Neural cell (in vitro differentiated cells): ENCODE results near the gene ZNF705A. TPM values are rescaled to one million over a fixed set of nuclear protein-coding genes. Genes with fewer than 3 reads are reported as not detected.

Experiments used
- polyA plus RNA-seq: library from polyadenylated mRNA; depleted of rRNA; stranded (reverse); fragments of >200 nt; gene quantifications from 2 replicates; pipeline ENCODE4 v1.2.3, GENCODE V29; 2014

ZNF705A gene
- polyA plus RNA-seq, 1 donor from 2014 or later: not detected

Other genes with a start within 250 kb of the ZNF705A start
- 27.2 and 31.6 TPM in 2 replicates for gene SLC2A3, start 220.8 kb upstream of the ZNF705A start, polyA plus RNA-seq
- 5.8 and 6.4 TPM in 2 replicates for gene FOXJ2, start 124.3 kb upstream of the ZNF705A start, polyA plus RNA-seq
- gene C3AR1, start 90.7 kb upstream of the ZNF705A start, polyA plus RNA-seq: not detected in 2 replicates
- gene NECAP1, start 74.7 kb upstream of the ZNF705A start, polyA plus RNA-seq: 297 and 331 TPM in 2 replicates
- 4.1 and 8.0 TPM in 2 replicates for gene CLEC4A, start 33.4 kb upstream of the ZNF705A start, polyA plus RNA-seq
- gene FAM90A1, start 70.6 kb downstream of the ZNF705A start, polyA plus RNA-seq: not detected in 2 replicates